Measurements from ENCODE around the gene DEXI. TPM values are rescaled to one million over a fixed set of nuclear protein-coding genes. Genes with fewer than 3 reads are reported as not detected.

The DEXI gene
- total RNA-seq, 1 donor, result 37.2 TPM

DNA sequence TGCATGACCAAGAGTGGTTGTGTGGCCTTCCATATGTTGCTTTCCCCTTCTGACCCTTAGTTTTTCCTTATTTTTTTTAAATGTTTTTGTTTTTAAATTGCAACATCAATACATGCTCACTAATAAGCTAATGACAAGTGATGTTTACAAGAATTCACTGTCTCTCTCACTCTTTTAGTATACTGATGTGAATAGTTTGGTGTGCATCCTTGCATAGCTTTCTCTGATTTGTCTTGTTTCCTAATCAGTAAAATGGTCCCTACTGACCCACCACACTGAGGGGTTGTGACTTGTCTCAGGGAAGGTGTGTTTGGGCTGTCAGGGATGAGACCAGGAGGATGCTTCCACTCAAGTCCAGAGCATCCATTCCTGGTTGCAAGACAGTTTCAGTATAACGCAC lies 39.3 kb downstream of the DEXI start:
- DNase-seq (ENCODE audit: low read depth in 2 of 3, low spot score in 2 of 3), result no peak

DNA sequence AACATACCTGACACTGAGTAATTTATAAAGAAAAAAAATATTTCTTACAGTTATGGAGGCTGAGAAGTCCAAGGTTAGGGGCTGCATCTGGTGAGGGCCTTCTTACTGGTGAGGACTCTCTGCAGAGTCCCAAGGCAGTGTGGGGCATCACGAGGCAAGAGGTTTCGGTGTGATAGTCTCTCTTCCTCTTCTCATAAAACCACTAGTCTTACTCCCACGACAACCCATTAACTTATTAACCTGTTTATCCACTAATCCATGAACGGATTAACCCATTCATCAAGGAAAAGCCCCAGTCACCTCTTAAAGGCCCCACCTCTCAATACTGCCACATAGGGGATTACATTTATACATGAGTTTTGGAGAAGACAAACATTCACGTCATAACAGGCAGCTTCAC lies 45.1 kb downstream of the DEXI start:
- no peak for DNase-seq (ENCODE audit: low read depth in 2 of 3, low spot score in 2 of 3)

DNA sequence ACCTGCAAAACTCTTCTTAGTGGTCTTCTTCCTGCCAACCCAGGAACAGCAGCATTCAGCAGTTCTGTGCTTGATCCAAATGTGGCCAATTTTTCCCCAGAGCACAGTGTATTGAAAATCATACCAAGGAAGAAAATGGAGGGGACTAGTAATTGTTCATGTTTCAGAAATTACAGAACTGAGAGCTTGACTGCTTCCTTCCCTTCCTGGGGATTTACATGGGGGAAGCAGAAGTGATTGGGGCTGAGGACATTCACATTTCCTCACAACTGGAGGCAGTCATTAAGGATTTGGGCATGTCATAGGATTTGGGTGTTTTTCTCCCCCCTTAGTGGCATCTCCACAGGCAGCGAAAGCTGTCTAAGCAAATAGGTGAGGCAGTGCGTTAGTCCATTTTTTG lies 45.5 kb downstream of the DEXI start:
- no peak for DNase-seq (ENCODE audit: low read depth in 2 of 3, low spot score in 2 of 3)

DNA sequence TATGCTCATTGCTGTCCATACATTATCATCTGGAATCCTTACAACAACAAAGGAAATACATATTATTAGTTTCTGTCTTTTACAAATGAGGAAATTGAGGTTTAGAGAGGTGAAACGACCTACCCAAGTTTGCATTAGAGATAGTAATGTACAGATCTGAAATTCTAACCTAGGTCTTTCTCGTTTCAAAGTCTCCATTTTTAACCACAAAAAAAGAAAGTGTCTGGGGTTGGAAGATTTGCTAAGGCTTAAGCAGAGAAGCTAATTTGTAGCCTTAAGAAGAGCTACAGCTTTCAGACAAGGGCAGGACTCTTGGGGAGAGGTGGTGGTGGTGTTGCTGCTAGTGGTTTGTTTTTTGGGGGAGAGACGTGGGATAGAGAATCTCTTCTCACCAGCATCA lies 46.1 kb downstream of the DEXI start:
- DNase-seq (ENCODE audit: low read depth in 2 of 3, low spot score in 2 of 3), result no peak

DNA sequence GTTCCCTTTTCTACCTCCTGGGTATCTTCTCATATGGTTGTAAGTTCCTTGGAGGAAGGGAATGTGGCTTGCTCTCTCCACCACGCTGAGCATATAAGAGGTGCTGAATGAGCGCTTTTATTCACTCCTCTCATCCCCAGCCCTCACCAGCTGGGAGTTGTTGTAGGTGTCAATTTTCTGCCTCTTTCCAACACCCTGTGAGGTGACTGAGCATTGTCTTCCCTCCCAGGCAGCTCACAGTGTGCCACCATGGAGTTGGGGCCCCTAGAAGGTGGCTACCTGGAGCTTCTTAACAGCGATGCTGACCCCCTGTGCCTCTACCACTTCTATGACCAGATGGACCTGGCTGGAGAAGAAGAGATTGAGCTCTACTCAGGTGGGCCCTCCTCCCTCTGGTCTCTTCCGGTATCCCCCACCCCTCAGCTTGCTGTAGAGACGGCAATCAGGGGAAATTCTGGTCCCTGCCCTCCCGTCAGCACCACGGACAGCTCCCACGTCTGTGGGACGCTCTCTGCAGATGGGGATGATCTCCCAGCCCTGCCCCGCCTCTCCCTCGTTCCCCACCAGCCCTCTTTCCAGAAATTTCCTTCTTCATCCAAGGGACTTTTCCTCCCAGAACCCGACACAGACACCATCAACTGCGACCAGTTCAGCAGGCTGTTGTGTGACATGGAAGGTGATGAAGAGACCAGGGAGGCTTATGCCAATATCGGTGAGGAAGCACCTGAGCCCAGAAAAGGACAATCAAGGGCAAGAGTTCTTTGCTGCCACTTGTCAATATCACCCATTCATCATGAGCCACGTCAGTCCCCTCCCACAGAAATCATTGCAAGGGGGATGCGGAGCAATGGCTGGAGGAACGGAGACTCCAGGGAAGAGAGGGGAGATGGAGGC lies 47.0 kb downstream of the DEXI start:
- DNase-seq (ENCODE audit: low read depth in 2 of 3, low spot score in 2 of 3), result peak in 1 of 3 donors; percentile 49

DNA sequence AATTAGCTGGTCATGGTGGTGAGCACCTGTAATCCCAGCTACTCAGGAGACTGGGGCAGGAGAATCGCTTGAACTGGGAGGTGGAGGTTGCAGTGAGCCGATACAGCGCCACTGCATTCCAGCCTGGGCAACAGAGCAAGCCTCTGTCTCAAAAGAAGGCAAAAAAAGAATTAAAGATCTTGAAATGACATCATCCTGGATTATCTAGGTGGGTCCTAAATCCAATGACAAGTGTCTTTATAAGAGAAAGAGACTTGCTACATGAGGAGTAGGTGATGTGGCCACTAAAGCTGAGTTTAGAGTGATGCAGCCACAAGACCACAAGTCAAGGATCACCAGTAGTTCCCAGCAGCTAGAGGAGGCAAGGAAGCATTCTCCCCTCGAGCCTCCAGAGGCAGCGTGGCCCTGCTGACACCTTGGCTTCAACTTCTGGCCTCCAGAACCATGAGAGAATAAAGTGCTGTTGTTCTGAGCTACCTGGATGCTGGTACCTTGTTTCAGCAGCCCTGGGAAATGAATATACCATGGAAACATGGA lies 49.4 kb downstream of the DEXI start:
- DNase-seq (ENCODE audit: low read depth in 2 of 3, low spot score in 2 of 3), result peak in 1 of 3 donors; percentile 33

DNA sequence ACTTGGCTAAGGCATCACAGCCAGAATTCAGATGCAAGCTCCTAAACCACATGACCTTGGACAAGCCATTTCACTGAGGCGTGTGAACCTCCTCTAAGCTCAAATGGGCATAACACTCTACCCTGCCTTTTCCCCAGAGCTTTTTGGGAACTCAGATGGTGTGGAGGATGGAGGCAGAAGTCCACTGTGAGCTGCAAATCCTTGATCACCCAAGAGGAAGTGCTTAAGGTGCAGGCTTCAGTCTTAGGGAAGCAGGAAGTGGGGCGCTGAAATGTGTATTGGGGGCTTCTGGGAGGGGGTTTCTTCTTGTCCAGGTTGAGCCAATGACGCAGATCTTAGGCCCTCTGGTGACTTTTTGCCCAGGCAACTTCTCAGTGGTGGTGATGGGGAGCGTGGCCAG lies 52.4 kb downstream of the DEXI start:
- no peak for DNase-seq (ENCODE audit: low read depth in 2 of 3, low spot score in 2 of 3)

DNA sequence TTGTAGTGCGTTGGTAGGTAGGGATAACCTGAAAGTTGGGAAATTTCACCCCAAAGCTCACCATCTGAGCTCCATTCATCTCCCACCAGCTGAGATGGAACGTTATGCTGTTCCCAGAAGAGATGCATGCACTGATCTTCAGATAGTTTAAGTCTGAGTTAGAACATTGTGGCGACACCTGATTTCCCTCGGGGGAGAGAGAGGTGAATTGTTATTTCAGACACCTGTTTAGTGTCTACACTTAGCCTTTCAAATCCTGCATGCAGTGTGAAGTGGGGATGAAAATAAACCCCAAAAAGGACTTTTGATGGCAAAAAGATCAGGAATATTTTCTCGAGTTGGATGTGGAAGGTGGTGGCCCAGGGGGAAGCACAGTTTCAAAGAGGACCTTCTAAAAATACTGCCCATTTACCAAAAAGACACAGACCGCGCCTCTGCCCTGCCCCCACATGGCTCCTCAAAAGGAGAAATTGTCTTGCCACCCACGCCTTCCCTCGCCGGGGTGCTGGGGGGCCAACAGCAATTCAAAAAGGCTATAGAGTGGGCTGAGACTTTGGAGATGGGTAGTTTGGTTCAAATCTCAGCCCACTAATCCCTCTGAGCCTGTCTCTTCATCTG lies 53.8 kb downstream of the DEXI start:
- DNase-seq (ENCODE audit: low read depth in 2 of 3, low spot score in 2 of 3), result no peak

DNA sequence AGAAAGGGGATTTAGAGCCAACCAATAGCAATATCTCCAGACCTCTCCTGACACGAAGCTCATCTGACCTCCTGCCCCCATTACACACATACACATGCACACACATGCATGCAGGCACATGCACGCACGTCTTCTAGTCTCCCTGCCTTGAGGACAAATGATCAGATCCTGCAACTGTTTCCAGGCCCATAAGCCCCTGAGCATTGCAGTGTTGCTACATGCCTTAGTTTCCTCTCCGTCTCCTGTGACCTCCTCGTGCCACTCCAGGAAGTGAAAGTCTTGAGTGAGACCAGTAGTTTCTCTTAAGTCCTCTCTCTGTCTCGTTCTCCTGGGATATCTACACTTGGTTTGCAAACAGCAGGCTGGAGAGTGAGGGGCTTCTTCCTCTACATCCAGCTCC lies 57.0 kb downstream of the DEXI start:
- DNase-seq (ENCODE audit: low read depth in 2 of 3, low spot score in 2 of 3), result no peak

DNA sequence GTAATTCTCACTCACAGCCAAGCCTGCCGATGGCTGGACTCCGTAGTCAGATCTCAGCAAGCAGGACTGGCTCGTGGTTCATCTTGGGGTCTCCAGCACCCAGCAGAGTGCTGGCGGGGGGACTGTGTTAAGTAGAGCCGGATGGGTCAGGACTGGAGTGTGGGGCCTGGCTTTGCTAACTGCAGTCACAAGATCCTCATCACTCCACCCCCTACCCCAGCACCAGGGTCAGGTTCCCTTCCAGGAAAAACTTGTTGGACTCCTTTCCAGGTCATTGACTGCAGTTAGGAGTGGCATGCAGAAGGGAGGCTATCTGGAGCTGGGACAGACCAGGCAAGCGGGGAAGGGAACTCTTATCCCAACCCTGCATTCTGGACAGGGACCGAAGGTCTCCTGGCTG lies 59.3 kb downstream of the DEXI start:
- no peak for DNase-seq (ENCODE audit: low read depth in 2 of 3, low spot score in 2 of 3)

DNA sequence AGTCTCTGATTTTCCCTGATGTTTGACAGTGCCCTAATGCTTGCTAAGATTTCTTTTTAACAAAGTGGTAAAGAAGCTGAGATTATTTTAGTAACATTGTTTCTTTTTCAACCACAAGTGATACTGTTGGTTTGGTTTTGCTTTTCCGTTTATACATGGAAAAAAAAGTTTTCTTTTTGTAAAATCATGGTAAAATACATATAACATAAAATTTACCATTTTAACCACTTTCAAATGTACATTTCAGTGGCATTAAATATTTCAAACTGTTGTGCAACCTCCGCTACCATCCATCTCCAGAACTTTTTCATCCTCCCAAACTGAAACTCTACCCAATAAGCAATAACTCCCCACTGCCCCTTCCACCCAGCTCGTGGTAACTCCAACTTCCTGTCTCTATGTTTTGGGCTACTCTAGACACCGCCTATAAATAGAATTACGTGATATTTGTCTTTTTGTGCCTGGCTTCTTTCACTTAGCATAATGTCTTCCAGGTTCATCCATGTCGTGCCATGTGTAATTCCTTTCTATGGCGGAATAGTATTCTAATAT lies 60.7 kb downstream of the DEXI start:
- DNase-seq (ENCODE audit: low read depth in 2 of 3, low spot score in 2 of 3), result no peak

DNA sequence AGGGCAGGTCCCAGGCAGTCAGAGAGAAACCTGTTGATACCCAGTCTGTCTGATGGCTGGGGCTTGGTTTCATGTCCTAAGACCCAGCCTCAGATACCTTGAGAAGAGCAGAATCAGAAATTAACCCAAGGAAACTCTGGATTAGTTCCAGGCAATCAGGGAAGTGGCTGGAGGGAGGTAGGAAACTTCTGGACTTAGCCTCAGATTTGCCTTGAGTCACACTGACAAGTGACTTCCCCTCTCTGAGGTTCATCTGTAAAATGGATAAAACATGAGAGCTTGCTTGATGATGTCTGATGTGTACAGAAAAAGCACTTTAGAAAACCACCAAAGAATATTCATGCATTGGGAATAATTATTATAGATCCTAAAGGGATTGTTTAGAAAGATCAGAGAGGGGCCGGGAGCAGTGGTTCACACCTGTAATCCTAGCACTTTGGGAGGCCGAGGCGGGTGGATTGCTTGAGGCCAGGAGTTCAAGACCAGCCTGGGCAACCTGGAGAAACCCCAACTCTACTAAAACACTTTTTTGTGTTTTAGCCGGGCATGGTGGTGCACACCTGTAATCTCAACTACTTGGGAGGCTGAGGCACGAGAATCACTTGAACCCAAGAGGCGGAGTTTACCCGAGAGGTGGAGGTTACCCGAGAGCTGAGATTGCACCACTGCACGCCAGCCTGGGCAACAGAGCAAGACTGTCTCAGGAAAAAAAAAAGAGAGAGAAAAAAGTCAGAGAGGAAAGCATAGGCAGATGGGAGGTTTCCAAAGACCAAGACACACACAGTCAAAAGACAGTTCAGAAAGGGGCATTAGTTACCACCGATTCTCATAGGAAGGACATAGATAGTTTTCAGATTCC lies 61.4 kb downstream of the DEXI start:
- no peak for DNase-seq (ENCODE audit: low read depth in 2 of 3, low spot score in 2 of 3)

DNA sequence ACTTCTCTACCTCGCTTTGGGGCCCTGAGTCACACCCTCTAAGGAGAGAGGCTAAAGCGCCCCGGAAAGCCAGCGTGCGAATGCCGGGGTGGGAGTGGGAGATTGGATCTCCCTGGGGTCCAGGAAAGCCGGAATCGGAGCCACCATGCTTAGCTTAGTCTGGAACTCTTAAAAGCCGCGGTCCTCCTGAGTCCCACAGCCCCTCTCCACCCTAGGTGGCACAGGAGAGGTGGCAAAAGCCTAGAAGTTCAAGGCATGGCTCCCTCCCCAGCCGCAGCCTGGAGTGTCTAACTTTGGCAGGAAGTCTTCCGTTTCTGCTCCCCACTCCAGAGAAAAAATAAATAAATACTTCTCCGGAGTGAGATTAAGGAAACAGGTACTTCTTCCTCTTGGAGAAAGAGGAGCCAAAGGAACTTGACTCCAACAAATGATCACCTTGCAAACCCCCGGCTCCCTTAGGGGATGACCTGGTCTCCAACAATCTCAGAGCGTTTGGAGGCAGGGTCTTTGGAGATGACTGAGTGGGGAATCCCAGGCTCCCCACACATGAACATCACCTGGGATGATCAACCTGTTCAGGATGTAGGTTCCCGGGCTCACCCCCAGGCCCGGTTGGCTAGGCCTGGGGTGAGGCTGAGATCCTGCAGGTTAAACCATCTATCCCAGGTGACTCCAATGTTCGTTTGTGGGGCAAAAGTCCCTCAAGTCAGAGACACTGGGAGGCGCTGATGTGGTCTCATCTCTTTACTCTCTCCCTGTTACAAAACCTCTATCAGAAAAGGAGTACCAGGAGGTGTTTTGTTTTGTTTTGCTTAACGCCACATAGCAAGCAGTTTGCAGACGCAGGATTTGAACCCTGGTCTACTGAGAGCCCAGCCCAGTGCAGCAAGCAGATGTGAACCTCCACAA lies 62.3 kb downstream of the DEXI start:
- DNase-seq (ENCODE audit: low read depth in 2 of 3, low spot score in 2 of 3), result no peak

Other genes with a start within 250 kb of the DEXI start
- gene TEKT5, start 247.5 kb downstream of the DEXI start, total RNA-seq, result under 0.01 TPM
- gene NUBP1, start 198.6 kb downstream of the DEXI start, total RNA-seq, result 26.7 TPM
- gene TVP23A, start 123.7 kb downstream of the DEXI start, total RNA-seq, result 4.0 TPM
- 88.6 TPM for gene CIITA, start 65.3 kb downstream of the DEXI start, total RNA-seq
- gene CLEC16A, start 2.1 kb upstream of the DEXI start, total RNA-seq, result 35.5 TPM

Data from hematopoietic multipotent progenitor cell (in vitro differentiated cells).